Stimulated activated CD8-positive, alpha-beta memory T cell treated with anti-CD3 and anti-CD28 coated beads, Interleukin-12 subunit alpha, Interleukin-12 subunit beta, amount 100 ng/mL, for 1 hour (primary cell): ENCODE results near the gene RPS19BP1.
"Not testable (repeated sequence)": the region's sequence is repeated elsewhere in the genome, so short reads cannot be mapped to it uniquely, and the experiment has no call there.

Source experiments
- DNase-seq: peaks from one replicate; pipeline ENCODE4 v3.0.0-alpha.2; 2020; ENCODE audit warnings: low read depth

The RPS19BP1 gene

GRCh38 chr22:39528681-39529486 lies 3.7 kb downstream of the RPS19BP1 start:
- DNase-seq, result peak; percentile 81

GRCh38 chr22:39528080-39528661 lies 4.4 kb downstream of the RPS19BP1 start:
- no peak for DNase-seq

GRCh38 chr22:39527481-39527961 lies 5.0 kb downstream of the RPS19BP1 start:
- DNase-seq, result no peak

- no peak for DNase-seq
Observed at GRCh38 chr22:39526736-39527171, 5.8 kb downstream of the RPS19BP1 start.

GRCh38 chr22:39525658-39525975 lies 6.9 kb downstream of the RPS19BP1 start:
- no peak for DNase-seq

- no peak for DNase-seq
Observed at GRCh38 chr22:39524753-39525657, 7.5 kb downstream of the RPS19BP1 start.

GRCh38 chr22:39524089-39524752 lies 8.3 kb downstream of the RPS19BP1 start:
- DNase-seq, result no peak

- no peak for DNase-seq
Observed at GRCh38 chr22:39522567-39523300, 9.8 kb downstream of the RPS19BP1 start.

GRCh38 chr22:39522091-39522490 lies 10.5 kb downstream of the RPS19BP1 start:
- not testable (repeated sequence) for DNase-seq

- DNase-seq, result not testable (repeated sequence)
Observed at GRCh38 chr22:39521106-39521885, 11.3 kb downstream of the RPS19BP1 start.

- DNase-seq, result peak; percentile 92
Observed at GRCh38 chr22:39520226-39521105, 12.1 kb downstream of the RPS19BP1 start, which contains the start of gene ATF4. ATF4 (plus strand) TSS chr22:39520562; CDS start chr22:39521446, 884 bp downstream.

- DNase-seq, result no peak
Observed at GRCh38 chr22:39519681-39520225, 12.8 kb downstream of the RPS19BP1 start.

GRCh38 chr22:39518996-39519680 lies 13.4 kb downstream of the RPS19BP1 start:
- no peak for DNase-seq

- no peak for DNase-seq
Observed at GRCh38 chr22:39518144-39518786, 14.3 kb downstream of the RPS19BP1 start.

- DNase-seq, result no peak
Observed at GRCh38 chr22:39517470-39517869, 15.1 kb downstream of the RPS19BP1 start.

GRCh38 chr22:39515266-39516050 lies 17.1 kb downstream of the RPS19BP1 start:
- no peak for DNase-seq

GRCh38 chr22:39514373-39514973 lies 18.1 kb downstream of the RPS19BP1 start:
- no peak for DNase-seq
